Body of pancreas (tissue), 4 donors: ENCODE results near the gene RUFY2. TPM values are rescaled to one million over a fixed set of nuclear protein-coding genes. Genes with fewer than 3 reads are reported as not detected.

Experiments
- ATAC-seq: fragments of 150-250 bp; one replicate; pipeline ENCODE4 v1.9.1; 2016
- DNase-seq, 4 donors: peaks; one replicate each; pipeline ENCODE4 v3.0.0-alpha.2; 2019
- H3K27ac ChIP-seq, 4 donors: fragments of 200-600 bp; sonication (generic); 1 replicate in 3 of 4; 2 replicates in 1 of 4; pipeline versions ENCODE4 v1.5.1 to v1.6.1; 2016 to 2019; ENCODE audit warnings: mild to moderate bottlenecking in 1 of 4, mixed read lengths in 1 of 4, moderate library complexity in 1 of 4
- H3K27me3 ChIP-seq, 2 donors: fragments of 200-600 bp; sonication (generic); one replicate each; pipeline ENCODE4 v1.6.0; 2016; ENCODE audit warnings: mild to moderate bottlenecking in 1 of 2
- H3K36me3 ChIP-seq, 2 donors: fragments of 200-600 bp; sonication (generic); replicated peaks in 1 of 2; 2 replicates each; pipeline ENCODE4 v1.5.1; 2016; ENCODE audit warnings: low read depth in 2 of 2; ENCODE audit not compliant: insufficient read depth in 1 of 2
- H3K4me1 ChIP-seq: fragments of 200-600 bp; sonication (generic); one replicate; pipeline ENCODE4 v1.6.0; 2016
- H3K4me3 ChIP-seq, 2 donors: fragments of 200-600 bp; sonication (generic); 1 replicate in 1 of 2; 2 replicates in 1 of 2; pipeline ENCODE4 v1.5.1; 2016 to 2019
- H3K9me3 ChIP-seq, 3 donors: fragments of 200-600 bp; sonication (generic); 1 replicate in 2 of 3; 2 replicates in 1 of 3; pipeline ENCODE4 v1.5.1; 2016
- CTCF ChIP-seq, 7 experiments: fragments of 450-650 bp in 4 of 7; fragments of 200-600 bp in 3 of 7; sonication (generic) in 3 of 7; IDR thresholded peaks; one replicate each; pipeline ENCODE4 v1.5.1; 2016 to 2019; ENCODE audit warnings: antibody characterized with exemption in 7 of 7
- POLR2A ChIP-seq, 3 donors: fragments of 450-650 bp; IDR thresholded peaks; one replicate each; pipeline ENCODE4 v1.6.1; 2016; ENCODE audit warnings: antibody characterized with exemption in 3 of 3, mild to moderate bottlenecking in 2 of 3
- WGBS, 2 donors: methylation state at CpG; one replicate each; pipeline ENCODE4 v1.1.5; 2017; 5-methylcytosine and 5-hydroxymethylcytosine counted together
- intact Hi-C: fragments of 100-400 bp; cut with DNase I; formaldehyde crosslinking; loops from one replicate; pipeline ENCODE4 v1.15.1; 2023
- total RNA-seq, 2 donors: library from RNA; depleted of rRNA; stranded (reverse); fragments of >200 nt; gene quantifications; one replicate each; pipeline ENCODE4 v1.1.0, GENCODE V29; 2016

The RUFY2 gene
- total RNA-seq, 2 donors from 2014 or later, result 17.8 to 26.2 TPM

- intact Hi-C loops, result no loop called here
- no peak for DNase-seq
- Histone ChIP-seq H3K27me3 (no peaks in the 10 kb centered on the region), H3K4me3 (no peak overlapping the region), H3K9me3 (no peaks in the 10 kb centered on the region), H3K4me1 (no peaks in the 10 kb centered on the region), H3K27ac (no peak overlapping the region), H3K36me3 (peaks cover 0 to 10% of the 10 kb centered on the region in 2 donors)
- 69 to 71% methylated on average over 2 of the region's 2 CpGs for WGBS, 2 donors
- no peak for ATAC-seq
- no peak for TF ChIP-seq POLR2A (IDR thresholded peaks at IDR 0.05)
- no peak for TF ChIP-seq CTCF (IDR thresholded peaks at IDR 0.05)
Observed at GRCh38 chr10:68365611-68366010, 41.5 kb downstream of the RUFY2 start.

GRCh38 chr10:68364101-68364886 is 42.8 kb downstream of the RUFY2 start:
- no peak for DNase-seq
- H3K4me1 ChIP-seq, result no peaks in the 10 kb centered on the region
- WGBS, 2 donors, result 81 to 83% methylated on average over 3 of the region's 3 CpGs
- intact Hi-C loops, result no loop called here
- H3K4me3 ChIP-seq, result no peak overlapping the region
- H3K36me3 ChIP-seq, result peaks cover 0 to 10% of the 10 kb centered on the region in 2 donors
- no peaks in the 10 kb centered on the region for H3K9me3 ChIP-seq
- no peak for TF ChIP-seq POLR2A (IDR thresholded peaks at IDR 0.05)
- no peak for TF ChIP-seq CTCF (IDR thresholded peaks at IDR 0.05)
- H3K27me3 ChIP-seq, result no peaks in the 10 kb centered on the region
- H3K27ac ChIP-seq, result no peak overlapping the region
- ATAC-seq, result no peak

- H3K4me1 ChIP-seq, result no peaks in the 10 kb centered on the region
- TF ChIP-seq POLR2A (IDR thresholded peaks at IDR 0.05) (no peak), CTCF (IDR thresholded peaks at IDR 0.05) (no peak)
- intact Hi-C loops, result no loop called here
- no peak for DNase-seq
- H3K9me3 ChIP-seq, result no peaks in the 10 kb centered on the region
- H3K36me3 ChIP-seq, result peaks cover 0 to 10% of the 10 kb centered on the region in 2 donors
- no peaks in the 10 kb centered on the region for H3K27me3 ChIP-seq
- ATAC-seq, result no peak
- H3K27ac ChIP-seq, result no peak overlapping the region
- WGBS, 2 donors, result 76 to 95% methylated on average over 3 of the region's 3 CpGs
- H3K4me3 ChIP-seq, result no peak overlapping the region
Observed at GRCh38 chr10:68362590-68362989, 44.5 kb downstream of the RUFY2 start.

- intact Hi-C loops, result no loop called here
- no peak for DNase-seq
Observed at GRCh38 chr10:68359189-68359588, 47.9 kb downstream of the RUFY2 start.

More at GRCh38 chr10:68359189-68359588, 47.9 kb downstream of the RUFY2 start:
- H3K27ac ChIP-seq, result no peak overlapping the region
- no peaks in the 10 kb centered on the region for H3K27me3 ChIP-seq
- peaks cover 0 to 10% of the 10 kb centered on the region in 2 donors for H3K36me3 ChIP-seq
- H3K9me3 ChIP-seq, result no peaks in the 10 kb centered on the region
- no peak for TF ChIP-seq CTCF (IDR thresholded peaks at IDR 0.05)
- TF ChIP-seq POLR2A (IDR thresholded peaks at IDR 0.05), result no peak
- H3K4me1 ChIP-seq, result no peaks in the 10 kb centered on the region
- WGBS, 2 donors, result 95% methylated on average over 6 of the region's 6 CpGs
- no peak overlapping the region for H3K4me3 ChIP-seq
- no peak for ATAC-seq
